Measurements from ENCODE around the gene GPR35. TPM values are rescaled to one million over a fixed set of nuclear protein-coding genes. Genes with fewer than 3 reads are reported as not detected.

Gene GPR35
- total and polyA plus RNA-seq, 10 of the 15 experiments (the other 5 are each of a cell fraction or from before 2014, with no cell fraction given): 0.14 to 1.6 (median 0.75) TPM; not detected in 3

- DNase-seq (ENCODE audit: low read depth, low spot score) (no peak), FAIRE-seq (no peak), ATAC-seq (no peak)
- in situ Hi-C loops (cut with MboI) (no loop called here), intact Hi-C loops (cut with micrococcal nuclease; ENCODE audit: unreplicated experiment) (no loop called here)
- ChIA-PET RAD21 (ENCODE audit: unreplicated experiment) (no interaction called here), CTCF (no interaction called here), POLR2A (no interaction called here), SMC1A (ENCODE audit: uncharacterized antibody, unreplicated experiment) (no interaction called here)
- WGBS (ENCODE audit: insufficient coverage, insufficient replicate concordance, low lambda C conversion rate, missing lambda C conversion rate): 67% methylated on average over 13 of the region's 13 CpGs
- H2AFZ ChIP-seq (ENCODE audit: control insufficient read depth, low read depth, low read length): no peak overlapping the region
- no peak for TF ChIP-seq HSF1 (IDR thresholded peaks at IDR 0.05; ENCODE audit: low read depth, low read length)
- TF ChIP-seq RFX5 (IDR thresholded peaks at IDR 0.05; ENCODE audit: low read depth, low read length): no peak
- H3K27me3 ChIP-seq (replicated peaks in 1 of 2; ENCODE audit: control insufficient read depth in 2 of 2, insufficient read depth in 2 of 2, low read length in 1 of 2): peaks cover 0 to 7% of the 10 kb centered on the region in 2 experiments
- no peak overlapping the region for H3K4me2 ChIP-seq (ENCODE audit: control insufficient read depth, insufficient read depth)
- BruUV-seq (replicated peaks): no TSS peak
- no peak overlapping the region for H3K9ac ChIP-seq (ENCODE audit: control insufficient read depth, insufficient read depth, low read length)
- no peaks in the 10 kb centered on the region for H3K79me2 ChIP-seq (ENCODE audit: control insufficient read depth, insufficient read depth, low read length)
- no peaks in the 10 kb centered on the region for H3K36me3 ChIP-seq (ENCODE audit: control insufficient read depth in 2 of 2, insufficient read depth in 2 of 2, low read length in 1 of 2)
- no peaks in the 10 kb centered on the region for H4K20me1 ChIP-seq (ENCODE audit: control insufficient read depth, insufficient read depth)
- H3K27ac ChIP-seq (ENCODE audit: control insufficient read depth, insufficient read depth): no peak overlapping the region
- H3K9me3 ChIP-seq (replicated peaks; ENCODE audit: control insufficient read depth, insufficient read depth, low read length): peaks cover 10% of the 10 kb centered on the region
- no peaks in the 10 kb centered on the region; the same call in 1 of the 2 replicates for H3K4me1 ChIP-seq (ENCODE audit: control insufficient read depth, insufficient read depth, low read length)
- H3K4me3 ChIP-seq: no peak overlapping the region
Measured at GRCh38 chr2:240650254-240650965, 25.1 kb downstream of the GPR35 start.

- Histone ChIP-seq H4K20me1 (ENCODE audit: control insufficient read depth, insufficient read depth) (no peaks in the 10 kb centered on the region), H2AFZ (ENCODE audit: control insufficient read depth, low read depth, low read length) (no peak overlapping the region), H3K27me3 (replicated peaks in 1 of 2; ENCODE audit: control insufficient read depth in 2 of 2, insufficient read depth in 2 of 2, low read length in 1 of 2) (peaks cover 0 to 7% of the 10 kb centered on the region in 2 experiments), H3K4me3 (no peak overlapping the region), H3K36me3 (ENCODE audit: control insufficient read depth in 2 of 2, insufficient read depth in 2 of 2, low read length in 1 of 2) (no peaks in the 10 kb centered on the region), H3K4me1 (ENCODE audit: control insufficient read depth, insufficient read depth, low read length) (peaks cover 6% of the 10 kb centered on the region), H3K4me2 (ENCODE audit: control insufficient read depth, insufficient read depth) (no peak overlapping the region), H3K27ac (ENCODE audit: control insufficient read depth, insufficient read depth) (no peak overlapping the region), H3K9me3 (replicated peaks; ENCODE audit: control insufficient read depth, insufficient read depth, low read length) (peaks cover 12% of the 10 kb centered on the region), H3K79me2 (ENCODE audit: control insufficient read depth, insufficient read depth, low read length) (no peaks in the 10 kb centered on the region), H3K9ac (ENCODE audit: control insufficient read depth, insufficient read depth, low read length) (no peak overlapping the region)
- SMC1A ChIA-PET (ENCODE audit: uncharacterized antibody, unreplicated experiment): no interaction called here
- RAD21 ChIA-PET (ENCODE audit: unreplicated experiment): no interaction called here
- ATAC-seq (no peak), DNase-seq (ENCODE audit: low read depth, low spot score) (no peak), FAIRE-seq (no peak)
- POLR2A ChIA-PET: no interaction called here
- in situ Hi-C loops (cut with MboI) (no loop called here), intact Hi-C loops (cut with micrococcal nuclease; ENCODE audit: unreplicated experiment) (no loop called here)
- BruUV-seq (replicated peaks): no TSS peak
- CTCF ChIA-PET: no interaction called here
- 54% methylated on average over 3 of the region's 3 CpGs for WGBS (ENCODE audit: insufficient coverage, insufficient replicate concordance, low lambda C conversion rate, missing lambda C conversion rate)
- no peak for TF ChIP-seq ZBED1 (IDR thresholded peaks at IDR 0.05; ENCODE audit: borderline replicate concordance)
- TF ChIP-seq E2F4 (IDR thresholded peaks at IDR 0.05; ENCODE audit: low read depth, low read length): no peak
- TF ChIP-seq TBL1XR1 (IDR thresholded peaks at IDR 0.05; ENCODE audit: low read depth, low read length): no peak
- no peak for TF ChIP-seq RCOR1 (conservative IDR thresholded peaks at IDR 0.05; ENCODE audit: low read depth, low read length)
- TF ChIP-seq ZNF207 (IDR thresholded peaks at IDR 0.05; ENCODE audit: borderline replicate concordance): no peak
- TF ChIP-seq PBX3 (IDR thresholded peaks at IDR 0.05; ENCODE audit: insufficient replicate concordance, low read depth, low read length): no peak
- TF ChIP-seq RFX5 (IDR thresholded peaks at IDR 0.05; ENCODE audit: low read depth, low read length): no peak
- no peak for TF ChIP-seq BMI1 (IDR thresholded peaks at IDR 0.05; ENCODE audit: borderline replicate concordance)
- TF ChIP-seq ZNF384 (IDR thresholded peaks at IDR 0.05; ENCODE audit: borderline replicate concordance, low read depth, low read length): no peak
- no peak for TF ChIP-seq SMARCA5 (IDR thresholded peaks at IDR 0.05)
- TF ChIP-seq NRF1 (conservative IDR thresholded peaks at IDR 0.05; ENCODE audit: low read depth, low read length): no peak
- no peak for TF ChIP-seq FOS (IDR thresholded peaks at IDR 0.05; ENCODE audit: borderline replicate concordance, extremely low read depth, insufficient read length)
- TF ChIP-seq SUZ12 (IDR thresholded peaks at IDR 0.05; ENCODE audit: unreplicated experiment): no peak
Measured at GRCh38 chr2:240651185-240651584, 25.9 kb downstream of the GPR35 start.

Measured in GM12878 (cell line).